Measurements from ENCODE around the gene OTX2.

The OTX2 gene

GRCh38 chr14:56810147-56810719, at the start of gene OTX2:
Gene OTX2, minus strand, starts transcription at chr14:56810479. Its CDS starts 5,023 bp downstream, at chr14:56805456.
- DNase-seq = no peak

GRCh38 chr14:56858422-56858821, 48.1 kb upstream of the OTX2 start:
- DNase-seq = no peak

GRCh38 chr14:56857216-56857615, 46.9 kb upstream of the OTX2 start:
- no peak for DNase-seq

GRCh38 chr14:56855891-56856461, 45.7 kb upstream of the OTX2 start:
- no peak for DNase-seq

- DNase-seq = no peak
These were observed 44.0 kb upstream of the OTX2 start for GRCh38 chr14:56854325-56854724.

- peak; percentile 12 for DNase-seq
These were observed 37.0 kb upstream of the OTX2 start for GRCh38 chr14:56846970-56847930.

GRCh38 chr14:56844406-56845002, 34.2 kb upstream of the OTX2 start:
- no peak for DNase-seq

- DNase-seq = no peak
These were observed 31.3 kb upstream of the OTX2 start for GRCh38 chr14:56841611-56842010.

- DNase-seq = no peak
These were observed 29.9 kb upstream of the OTX2 start for GRCh38 chr14:56840221-56840620.

GRCh38 chr14:56829151-56829550, 18.9 kb upstream of the OTX2 start:
- DNase-seq = no peak

GRCh38 chr14:56826214-56826613, 15.9 kb upstream of the OTX2 start:
- DNase-seq = no peak

- DNase-seq = no peak
These were observed 11.7 kb upstream of the OTX2 start for GRCh38 chr14:56821805-56822610.

GRCh38 chr14:56821177-56821576, 10.9 kb upstream of the OTX2 start:
- DNase-seq = no peak

GRCh38 chr14:56817396-56817921, 7.2 kb upstream of the OTX2 start:
- DNase-seq = no peak

- DNase-seq = no peak
These were observed 6.5 kb upstream of the OTX2 start for GRCh38 chr14:56816574-56817391.

GRCh38 chr14:56815745-56816144, 5.5 kb upstream of the OTX2 start:
- no peak for DNase-seq

- DNase-seq = no peak
These were observed 4.9 kb upstream of the OTX2 start for GRCh38 chr14:56814969-56815700.

- DNase-seq = no peak
These were observed 4.3 kb upstream of the OTX2 start for GRCh38 chr14:56814519-56814959.

GRCh38 chr14:56813143-56813551, 2.9 kb upstream of the OTX2 start:
- DNase-seq = no peak

GRCh38 chr14:56812364-56813141, 2.3 kb upstream of the OTX2 start:
- DNase-seq = no peak

All from MV-4-11 (cell line).